T-cell (primary cell): ENCODE measurements around the gene WDR88. TPM values are rescaled to one million over a fixed set of nuclear protein-coding genes. Genes with fewer than 3 reads are reported as not detected.
"Not testable (repeated sequence)": the region's sequence is repeated elsewhere in the genome, so short reads cannot be mapped to it uniquely, and the experiment has no call there.

Source experiments
- ATAC-seq, 4 experiments: fragments of 200-7000 bp in 3 of 4; fragments of 150-1000 bp in 1 of 4; cut with Tn5 transposase; replicated peaks in 1 of 4; 1 replicate in 3 of 4; 2 replicates in 1 of 4; pipeline ENCODE4 v1.10.0; 2021; ENCODE audit warnings: moderate library complexity in 3 of 4, mild to moderate bottlenecking in 2 of 4, moderate number of reproducible peaks in 1 of 4
- CTCF ChIA-PET, 2 donors: fragments of 300-600 bp; sonication (Branson Sonifier 250); formaldehyde crosslinking; loops; one replicate each; lab custom pipeline; 2022; ENCODE audit warnings: antibody characterized with exemption in 2 of 2; lab: Charles Lee
- POLR2A ChIA-PET, 2 donors: fragments of 300-600 bp; sonication (Branson Sonifier 250); formaldehyde crosslinking; loops; one replicate each; lab custom pipeline; 2022; ENCODE audit warnings: antibody characterized with exemption in 2 of 2; lab: Charles Lee
- DNase-seq, 35 experiments: peaks; one replicate each; pipeline versions ENCODE4 v3.0.0 to v3.0.0-alpha.2; 2013 to 2023
- H3K27ac ChIP-seq: one replicate; pipeline ENCODE4 v1.5.1; 2013; ENCODE audit warnings: low read length
- H3K27me3 ChIP-seq, 2 experiments: replicated peaks in 1 of 2; 1 replicate in 1 of 2; 2 replicates in 1 of 2; pipeline versions ENCODE4 v1.6.1 to v1.7.0; 2013; ENCODE audit warnings: low read length in 1 of 2, mixed read lengths in 1 of 2; ENCODE audit not compliant: control insufficient read depth in 2 of 2, insufficient read depth in 2 of 2; ENCODE audit errors: extremely low read depth in 1 of 2
- H3K36me3 ChIP-seq, 2 donors: 1 replicate in 1 of 2; 2 replicates in 1 of 2; pipeline versions ENCODE4 v1.6.1 to v1.7.0; 2013; ENCODE audit warnings: low read length in 1 of 2; ENCODE audit not compliant: control insufficient read depth in 2 of 2, insufficient read depth in 1 of 2; ENCODE audit errors: extremely low read depth in 1 of 2
- H3K4me1 ChIP-seq, 2 experiments: 1 replicate in 1 of 2; 2 replicates in 1 of 2; pipeline versions ENCODE4 v1.6.1 to v1.7.0; 2013; ENCODE audit warnings: low read length in 2 of 2, mixed read lengths in 1 of 2; ENCODE audit not compliant: insufficient read depth in 2 of 2, control insufficient read depth in 1 of 2; ENCODE audit errors: extremely low read depth in 1 of 2
- H3K4me3 ChIP-seq, 2 donors: 1 replicate in 1 of 2; 2 replicates in 1 of 2; pipeline versions ENCODE4 v1.5.1 to v1.7.0; 2013; ENCODE audit warnings: mild to moderate bottlenecking in 2 of 2, low read length in 1 of 2, moderate library complexity in 1 of 2; ENCODE audit not compliant: control insufficient read depth in 1 of 2; ENCODE audit errors: extremely low read depth in 1 of 2
- H3K9me3 ChIP-seq: 2 replicates; pipeline ENCODE4 v1.7.0; 2013
- H3K27ac Mint-ChIP-seq, 2 donors: one replicate each; pipeline ENCODE4 v1.8.0; 2020 to 2021; ENCODE audit warnings: mild to moderate bottlenecking in 2 of 2, mixed read lengths in 2 of 2
- H3K27me3 Mint-ChIP-seq, 2 donors: one replicate each; pipeline ENCODE4 v1.8.0; 2021 to 2022; ENCODE audit warnings: mixed read lengths in 2 of 2
- H3K36me3 Mint-ChIP-seq: one replicate; pipeline ENCODE4 v1.8.0; 2021; ENCODE audit warnings: mixed read lengths
- H3K4me1 Mint-ChIP-seq, 3 donors: one replicate each; pipeline ENCODE4 v1.8.0; 2020 to 2022; ENCODE audit warnings: mixed read lengths in 3 of 3, mild to moderate bottlenecking in 1 of 3
- H3K4me3 Mint-ChIP-seq, 3 donors: one replicate each; pipeline ENCODE4 v1.8.0; 2020 to 2022; ENCODE audit warnings: mild to moderate bottlenecking in 3 of 3, mixed read lengths in 3 of 3, moderate library complexity in 3 of 3
- H3K9me3 Mint-ChIP-seq, 3 donors: one replicate each; pipeline ENCODE4 v1.8.0; 2020 to 2022; ENCODE audit warnings: mixed read lengths in 3 of 3
- WGBS: methylation state at CpG from one replicate; pipeline ENCODE4 v1.1.5; 2013; ENCODE audit warnings: missing lambda C conversion rate; ENCODE audit not compliant: insufficient coverage; 5-methylcytosine and 5-hydroxymethylcytosine counted together
- total RNA-seq, 35 experiments: library from RNA in 6 of 35; stranded (reverse) in 6 of 35; fragments of 120-200 nt in 1 of 35; gene quantifications; one replicate each; pipeline versions ENCODE4 v1.2.1 to v1.2.4 and lab custom pipeline; 2013 to 2026

WDR88 gene
- total RNA-seq, 5 donors from 2014 or later (not counting 1 experiment from before 2014, with no cell fraction given), result 0.20 to 0.56 TPM; not detected in 3

DNA sequence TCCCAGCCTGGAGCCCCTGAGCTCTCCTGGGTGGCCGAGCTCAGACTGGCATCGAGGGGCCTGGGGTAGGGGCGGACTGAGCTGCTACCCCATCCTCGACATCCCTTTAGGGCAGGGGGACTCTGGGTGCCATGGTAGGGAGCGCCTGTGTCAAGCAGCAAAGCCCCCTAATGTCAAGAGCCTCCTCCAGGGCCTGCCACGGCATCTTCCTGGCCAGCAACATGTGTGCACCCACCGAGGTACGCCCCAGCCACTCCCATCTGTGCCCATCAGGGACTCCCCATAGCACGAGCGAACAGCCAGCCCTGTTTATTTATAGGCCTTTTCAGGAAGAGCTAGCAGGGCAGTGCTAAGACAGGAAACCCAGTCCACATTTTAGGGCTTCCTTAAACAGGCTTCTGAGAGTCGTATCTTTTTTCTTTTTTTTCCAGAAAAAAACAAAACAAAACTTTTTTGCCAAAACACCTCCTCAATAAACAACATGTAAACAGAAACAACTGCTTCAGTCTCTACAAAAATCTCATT, 76.5 kb downstream of the WDR88 start:
- Histone ChIP-seq H3K27ac (no peak overlapping the region), H3K27me3 (peaks cover 0 to 7% of the 10 kb centered on the region in 2 experiments), H3K4me1 (no peaks in the 10 kb centered on the region), H3K9me3 (no peaks in the 10 kb centered on the region), H3K36me3 (no peaks in the 10 kb centered on the region), H3K4me3 (no peak overlapping the region)
- WGBS, result 46% methylated on average over 6 of the region's 11 CpGs
- Mint-ChIP-seq H3K36me3 (no peaks in the 10 kb centered on the region), H3K4me1 (no peaks in the 10 kb centered on the region), H3K27ac (no peak overlapping the region), H3K9me3 (no peaks in the 10 kb centered on the region), H3K4me3 (no peak overlapping the region), H3K27me3 (no peaks in the 10 kb centered on the region)
- ChIA-PET POLR2A (no interaction called here), CTCF (no interaction called here)
- DNase-seq (no peak), ATAC-seq (no peak)

DNA sequence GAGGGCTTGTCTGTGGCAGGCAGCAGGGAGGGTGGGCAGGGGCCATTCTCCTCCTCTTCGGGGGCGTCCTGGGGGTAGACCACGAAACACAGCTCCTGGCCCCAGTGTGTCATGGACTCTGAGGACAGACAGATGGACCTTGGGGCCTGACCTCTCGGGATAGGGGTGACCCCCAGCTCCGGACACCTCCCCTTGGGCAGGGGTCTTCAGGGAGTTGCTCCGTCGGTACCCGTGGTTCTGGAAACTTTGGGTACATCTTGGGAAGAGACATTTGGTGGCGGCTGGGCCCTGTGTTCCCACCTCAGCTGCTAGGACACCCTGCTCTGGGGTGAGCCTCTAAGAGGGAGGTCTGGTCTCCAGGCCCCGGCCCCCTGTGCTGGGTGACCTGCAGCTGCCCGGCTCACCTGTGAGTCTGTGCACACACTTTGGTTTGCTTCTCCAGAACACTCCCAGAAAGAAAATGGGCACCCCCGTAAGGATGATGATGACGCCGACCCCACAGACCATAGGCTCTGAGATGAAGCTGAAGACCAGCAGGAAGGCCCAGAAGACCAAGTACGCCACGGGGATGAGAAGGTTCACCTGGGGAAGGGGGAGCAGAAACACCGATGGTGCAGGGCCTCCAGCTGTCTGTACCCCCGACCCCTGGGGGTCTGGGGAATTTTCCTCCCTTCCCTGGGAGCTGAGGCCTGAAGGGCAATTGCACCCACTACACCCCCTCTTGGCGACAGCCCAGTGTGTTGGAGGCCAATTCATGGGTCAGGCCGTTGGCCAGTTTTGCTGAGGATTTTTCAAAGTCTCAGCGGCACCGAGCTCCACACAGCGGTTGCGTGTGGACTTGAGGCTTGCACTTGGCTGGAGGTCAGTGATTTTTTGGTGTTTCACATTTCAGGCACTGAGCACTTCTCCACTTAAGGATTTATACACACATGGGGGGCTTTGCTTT, 77.3 kb downstream of the WDR88 start:
- 81% methylated on average over 16 of the region's 24 CpGs for WGBS
- Mint-ChIP-seq H3K9me3 (no peaks in the 10 kb centered on the region), H3K36me3 (no peaks in the 10 kb centered on the region), H3K27ac (no peak overlapping the region), H3K4me1 (no peaks in the 10 kb centered on the region), H3K4me3 (no peak overlapping the region), H3K27me3 (no peaks in the 10 kb centered on the region)
- no peaks in the 10 kb centered on the region for H3K4me1 ChIP-seq
- no peak for DNase-seq
- peaks cover 0 to 7% of the 10 kb centered on the region in 2 experiments for H3K27me3 ChIP-seq
- ATAC-seq, result no peak
- POLR2A ChIA-PET, result no interaction called here
- CTCF ChIA-PET, result no interaction called here
- H3K9me3 ChIP-seq, result no peaks in the 10 kb centered on the region
- no peak overlapping the region for H3K4me3 ChIP-seq
- H3K27ac ChIP-seq, result no peak overlapping the region
- no peaks in the 10 kb centered on the region for H3K36me3 ChIP-seq

DNA sequence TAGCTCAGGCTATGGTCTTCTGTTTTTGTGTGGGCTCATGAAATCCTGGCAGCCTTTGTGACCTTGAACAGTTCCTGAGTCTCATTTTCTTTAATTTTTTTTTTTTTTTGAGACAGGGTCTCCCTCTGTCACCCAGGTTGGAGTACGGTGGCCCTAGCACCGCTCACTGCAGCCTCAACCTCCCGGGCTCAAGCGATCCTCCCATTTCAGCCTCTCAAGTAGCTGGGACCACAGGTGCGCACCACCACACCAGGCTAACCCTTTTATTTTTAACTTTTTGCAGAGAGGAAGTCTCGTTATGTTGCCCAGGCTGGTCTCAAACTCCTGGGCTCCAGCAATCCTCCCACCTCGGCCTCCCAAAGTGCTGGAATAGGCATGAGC, 77.9 kb downstream of the WDR88 start:
- H3K4me1 Mint-ChIP-seq, H3K27me3 ChIP-seq, H3K9me3 ChIP-seq, H3K27me3 Mint-ChIP-seq, H3K27ac ChIP-seq, H3K36me3 ChIP-seq, CTCF ChIA-PET, H3K4me1 ChIP-seq, H3K27ac Mint-ChIP-seq, H3K4me3 ChIP-seq, H3K9me3 Mint-ChIP-seq, H3K36me3 Mint-ChIP-seq, ATAC-seq, DNase-seq, POLR2A ChIA-PET, H3K4me3 Mint-ChIP-seq: not testable (repeated sequence)
- 48% methylated on average over 2 of the region's 7 CpGs for WGBS

DNA sequence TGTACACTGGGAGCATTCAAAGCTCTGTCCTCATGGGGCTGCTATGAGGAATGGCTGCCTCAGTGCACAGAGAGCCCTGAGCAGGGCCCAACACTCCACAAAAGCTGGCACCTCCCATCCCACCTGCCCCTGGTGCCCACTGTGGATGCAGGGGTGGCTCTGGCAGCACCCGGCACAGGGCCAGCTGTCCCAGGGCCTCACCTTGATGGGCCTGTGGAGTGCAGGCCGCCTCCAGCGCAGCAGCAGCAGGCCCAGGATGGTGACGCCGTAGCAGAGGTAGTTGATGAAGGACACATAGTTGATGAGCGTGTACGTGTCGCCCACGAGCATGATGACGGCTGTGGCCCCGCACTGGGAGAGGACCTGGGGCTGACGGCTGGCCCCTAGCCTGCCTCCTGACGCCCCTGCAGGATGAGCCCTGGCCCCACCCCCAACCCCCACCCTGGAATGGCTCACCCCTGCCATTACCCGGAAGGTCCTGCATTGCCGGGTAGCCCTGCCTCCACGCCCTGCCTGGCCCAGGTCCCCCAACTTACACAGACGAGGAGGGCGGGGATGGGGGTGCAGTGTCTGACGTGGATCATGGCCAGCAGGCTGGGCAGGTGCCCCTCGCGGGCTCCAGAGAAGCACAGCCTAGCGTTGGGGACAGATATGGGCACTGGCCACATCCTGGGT, 78.5 kb downstream of the WDR88 start:
- no peak for ATAC-seq

DNA sequence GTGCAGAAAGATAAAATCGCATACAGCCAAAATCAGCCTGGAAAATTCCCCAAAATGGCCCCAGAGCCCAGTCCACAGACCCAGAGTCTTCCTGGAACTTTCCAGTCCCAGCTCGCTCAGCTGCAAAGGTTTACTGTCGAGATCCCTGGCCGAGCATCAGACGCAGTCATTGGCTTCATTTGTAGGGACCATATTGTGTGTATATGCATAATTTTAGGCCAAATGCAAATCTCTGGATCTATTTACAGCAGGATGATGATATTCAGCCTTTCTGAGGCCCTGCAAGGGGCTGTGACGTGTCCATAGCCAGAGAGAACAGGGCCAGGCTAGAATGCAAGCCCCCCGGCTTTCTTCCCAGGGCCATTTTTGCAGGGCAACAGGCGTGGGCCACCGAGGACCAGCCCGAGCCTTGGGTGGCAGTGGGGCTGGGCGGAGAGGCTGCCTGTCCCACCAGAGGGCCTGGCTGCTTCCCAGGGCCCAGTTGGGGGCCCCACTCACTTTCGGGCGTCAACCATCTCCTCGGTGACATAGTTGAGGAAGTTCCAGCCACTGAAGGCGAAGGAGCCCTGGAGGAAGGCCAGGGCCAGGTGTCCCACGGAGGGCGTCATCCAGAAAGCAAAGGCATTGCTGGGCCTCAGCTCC, 80.0 kb downstream of the WDR88 start:
- H3K27me3 Mint-ChIP-seq, result no peaks in the 10 kb centered on the region
- Histone ChIP-seq H3K27me3 (peaks cover 0 to 11% of the 10 kb centered on the region in 2 experiments), H3K4me1 (no peaks in the 10 kb centered on the region), H3K27ac (no peak overlapping the region), H3K9me3 (no peaks in the 10 kb centered on the region), H3K36me3 (no peaks in the 10 kb centered on the region), H3K4me3 (no peak overlapping the region)
- no peaks in the 10 kb centered on the region for H3K9me3 Mint-ChIP-seq
- no peaks in the 10 kb centered on the region for H3K4me1 Mint-ChIP-seq
- no peak overlapping the region for H3K4me3 Mint-ChIP-seq
- DNase-seq, result no peak
- CTCF ChIA-PET, result no interaction called here
- no peak for ATAC-seq
- POLR2A ChIA-PET, result no interaction called here
- H3K27ac Mint-ChIP-seq, result no peak overlapping the region
- H3K36me3 Mint-ChIP-seq, result no peaks in the 10 kb centered on the region
- WGBS, result 75% methylated on average over 16 of the region's 17 CpGs

More for the DNA sequence above, 78.5 kb downstream of the WDR88 start:
- CTCF ChIA-PET, result no interaction called here
- WGBS, result 88% methylated on average over 20 of the region's 22 CpGs
- Histone ChIP-seq H3K27ac (no peak overlapping the region), H3K36me3 (no peaks in the 10 kb centered on the region), H3K27me3 (peaks cover 0 to 7% of the 10 kb centered on the region in 2 experiments), H3K9me3 (no peaks in the 10 kb centered on the region), H3K4me1 (no peaks in the 10 kb centered on the region), H3K4me3 (no peak overlapping the region)
- Mint-ChIP-seq H3K4me3 (no peak overlapping the region), H3K27me3 (no peaks in the 10 kb centered on the region), H3K27ac (no peak overlapping the region), H3K4me1 (no peaks in the 10 kb centered on the region), H3K9me3 (no peaks in the 10 kb centered on the region), H3K36me3 (no peaks in the 10 kb centered on the region)
- POLR2A ChIA-PET, result no interaction called here
- no peak for DNase-seq

DNA sequence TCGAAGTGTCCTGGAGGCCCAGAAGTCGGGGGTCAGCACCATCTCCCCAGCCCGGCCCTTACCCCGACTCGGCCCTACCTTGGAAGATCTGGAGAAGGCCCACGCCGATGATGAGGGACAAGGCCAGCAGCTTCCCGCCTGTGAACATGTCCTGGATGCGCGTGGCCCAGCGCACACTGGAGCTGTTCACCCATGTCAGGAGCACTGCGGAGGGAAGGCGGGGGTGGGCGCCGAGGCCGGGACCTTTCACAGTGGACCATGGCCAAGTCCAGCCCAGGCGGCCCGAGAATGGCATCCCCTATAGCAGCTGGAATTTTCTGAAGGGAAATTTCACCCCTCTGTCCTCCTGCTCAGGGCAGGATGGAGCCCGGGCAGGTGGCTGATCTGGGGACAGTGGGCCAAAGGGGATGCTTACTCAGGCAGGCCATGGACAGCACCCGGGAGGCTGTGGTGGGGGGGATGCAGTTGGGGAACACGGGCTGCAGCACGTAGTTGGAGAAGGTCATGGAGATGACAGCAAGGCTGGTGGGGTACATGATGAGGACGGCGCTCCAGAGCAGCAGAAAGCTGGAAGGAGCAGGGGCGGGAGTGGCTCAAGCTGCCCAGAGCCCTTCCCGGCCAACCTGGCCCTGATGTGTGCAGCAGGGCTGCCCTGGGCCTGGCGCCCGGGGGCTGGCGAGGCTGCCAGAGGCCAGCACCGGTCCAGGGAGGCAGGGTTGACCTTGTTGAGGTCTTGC, 80.7 kb downstream of the WDR88 start:
- ChIA-PET POLR2A (no interaction called here), CTCF (no interaction called here)
- Histone ChIP-seq H3K27me3 (peaks cover 0 to 11% of the 10 kb centered on the region in 2 experiments), H3K36me3 (no peaks in the 10 kb centered on the region), H3K4me3 (no peak overlapping the region), H3K4me1 (no peaks in the 10 kb centered on the region), H3K27ac (no peak overlapping the region), H3K9me3 (no peaks in the 10 kb centered on the region)
- DNase-seq (no peak), ATAC-seq (no peak)
- Mint-ChIP-seq H3K4me3 (no peak overlapping the region), H3K9me3 (no peaks in the 10 kb centered on the region), H3K36me3 (no peaks in the 10 kb centered on the region), H3K27me3 (no peaks in the 10 kb centered on the region), H3K27ac (no peak overlapping the region), H3K4me1 (no peaks in the 10 kb centered on the region)
- WGBS, result 83% methylated on average over 23 of the region's 30 CpGs
